Esophagus (tissue), 2 donors: ENCODE results near the gene ZNF714. TPM values are rescaled to one million over a fixed set of nuclear protein-coding genes. Genes with fewer than 3 reads are reported as not detected.

Experiments
- polyA plus RNA-seq, 2 donors: library from polyadenylated mRNA; stranded (reverse); fragments of 200-250 nt; gene quantifications; one replicate each; pipeline ENCODE4 v1.2.3, GENCODE V29; 2013
- donor health status: healthy with polysubstance abuse.
- donor health status: Bipolar disorder and iron deficiency.

Gene ZNF714
- polyA plus RNA-seq, 2 donors: 3.4 to 5.1 TPM

Other genes starting within 250 kb of the ZNF714 start
- 1 to 10 TPM; 3.0 to 3.2 TPM for gene ZNF85, start 159.0 kb upstream of the ZNF714 start, polyA plus RNA-seq
- gene ZNF430, start 61.5 kb upstream of the ZNF714 start, polyA plus RNA-seq: 1 to 10 TPM; 4.2 to 5.9 TPM
- 10 to 100 TPM; 16.8 to 68.4 TPM for gene ZNF431, start 59.8 kb downstream of the ZNF714 start, polyA plus RNA-seq
- gene ZNF708, start 247.2 kb downstream of the ZNF714 start, polyA plus RNA-seq: 1 to 10 TPM; 1.6 to 3.3 TPM